Breast epithelium (tissue), 3 donors: ENCODE data around the gene RALGAPA1.

ENCODE experiments used
- POLR2AphosphoS5 ChIP-seq, 3 donors: sonication (generic); formaldehyde crosslinking; IDR thresholded peaks; one replicate each; pipeline ENCODE4 v1.6.1; 2017; ENCODE audit warnings: antibody characterized with exemption in 3 of 3
- TF ChIP-seq, protein P1 (sequence below), 3 donors: fragments of 450-650 bp; IDR thresholded peaks; one replicate each; pipeline ENCODE4 v1.5.1; 2016 to 2017; ENCODE audit warnings: antibody characterized with exemption in 3 of 3, mild to moderate bottlenecking in 3 of 3, moderate library complexity in 3 of 3

DNA sequence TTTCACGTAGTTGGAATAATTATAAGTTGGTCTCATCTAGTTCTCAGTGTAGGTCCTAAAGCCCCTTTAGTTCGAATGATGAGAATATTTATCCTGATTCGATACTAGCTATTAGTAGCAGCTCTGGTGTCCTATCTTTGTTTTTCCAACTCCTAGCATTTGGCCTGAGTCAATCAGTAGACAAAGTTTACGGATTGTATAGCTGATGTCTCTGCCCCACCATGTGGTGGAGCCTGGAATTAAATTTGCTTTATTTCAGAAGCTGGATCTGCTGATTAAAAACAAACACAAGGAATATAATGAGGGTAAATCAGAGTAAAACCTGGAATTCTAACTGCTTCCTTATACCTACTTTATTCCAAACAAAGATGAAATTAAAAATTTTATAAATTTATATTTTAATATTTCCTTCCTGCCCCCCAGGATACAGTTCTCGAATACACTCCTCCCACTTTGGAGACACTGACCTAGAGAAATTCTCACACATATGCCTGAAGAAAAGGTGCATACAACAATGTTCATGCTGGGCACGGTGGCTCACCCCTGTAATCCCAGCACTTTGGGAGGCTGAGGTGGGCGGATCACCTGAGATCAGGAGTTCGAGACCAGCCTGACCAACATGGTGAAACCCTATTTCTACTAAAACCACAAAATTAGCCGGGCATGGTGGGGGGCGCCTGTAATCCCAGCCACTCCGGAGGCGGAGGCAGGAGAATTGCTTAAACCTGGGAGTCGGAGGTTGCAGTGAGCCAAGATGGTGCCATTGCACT, 9.4 kb upstream of the RALGAPA1 start:
- TF ChIP-seq POLR2AphosphoS5 (IDR thresholded peaks at IDR 0.05) = no peak
- TF ChIP-seq, protein P1, sequence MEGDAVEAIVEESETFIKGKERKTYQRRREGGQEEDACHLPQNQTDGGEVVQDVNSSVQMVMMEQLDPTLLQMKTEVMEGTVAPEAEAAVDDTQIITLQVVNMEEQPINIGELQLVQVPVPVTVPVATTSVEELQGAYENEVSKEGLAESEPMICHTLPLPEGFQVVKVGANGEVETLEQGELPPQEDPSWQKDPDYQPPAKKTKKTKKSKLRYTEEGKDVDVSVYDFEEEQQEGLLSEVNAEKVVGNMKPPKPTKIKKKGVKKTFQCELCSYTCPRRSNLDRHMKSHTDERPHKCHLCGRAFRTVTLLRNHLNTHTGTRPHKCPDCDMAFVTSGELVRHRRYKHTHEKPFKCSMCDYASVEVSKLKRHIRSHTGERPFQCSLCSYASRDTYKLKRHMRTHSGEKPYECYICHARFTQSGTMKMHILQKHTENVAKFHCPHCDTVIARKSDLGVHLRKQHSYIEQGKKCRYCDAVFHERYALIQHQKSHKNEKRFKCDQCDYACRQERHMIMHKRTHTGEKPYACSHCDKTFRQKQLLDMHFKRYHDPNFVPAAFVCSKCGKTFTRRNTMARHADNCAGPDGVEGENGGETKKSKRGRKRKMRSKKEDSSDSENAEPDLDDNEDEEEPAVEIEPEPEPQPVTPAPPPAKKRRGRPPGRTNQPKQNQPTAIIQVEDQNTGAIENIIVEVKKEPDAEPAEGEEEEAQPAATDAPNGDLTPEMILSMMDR (IDR thresholded peaks at IDR 0.05) = peak; percentile 50 to 66 (median 63)
